SK-N-SH treated with all-trans-retinoic acid at 6 μM for 48 hours (cell line): Measurements from ENCODE around the gene CFAP100.

Experiments
- ARNTL ChIP-seq: fragments of 450-650 bp; formaldehyde crosslinking; IDR thresholded peaks from 2 replicates; pipeline ENCODE4 v1.5.0; 2020; ENCODE audit warnings: low read depth, mild to moderate bottlenecking, moderate library complexity, borderline replicate concordance
- BACH2 ChIP-seq: fragments of 250-450 bp; sonication (Bioruptor Pico); IDR thresholded peaks from 2 replicates; pipeline ENCODE4 v1.9.0; 2021; ENCODE audit warnings: mild to moderate bottlenecking, borderline replicate concordance
- CREB5 ChIP-seq: fragments of 250-450 bp; sonication (Bioruptor Pico); IDR thresholded peaks from 2 replicates; pipeline ENCODE4 v1.5.1; 2020; ENCODE audit warnings: low read depth, mild to moderate bottlenecking, moderate library complexity
- CSRNP3 ChIP-seq: fragments of 250-450 bp; sonication (Bioruptor Pico); IDR thresholded peaks from 2 replicates; pipeline ENCODE4 v1.5.1; 2021; ENCODE audit warnings: mild to moderate bottlenecking, moderate library complexity
- ESRRG ChIP-seq: fragments of 250-450 bp; sonication (Bioruptor Pico); IDR thresholded peaks from 2 replicates; pipeline ENCODE4 v1.6.1; 2021; ENCODE audit warnings: mild to moderate bottlenecking
- PATZ1 ChIP-seq: fragments of 250-450 bp; sonication (Bioruptor Pico); IDR thresholded peaks from 2 replicates; pipeline ENCODE4 v1.8.0; 2020; ENCODE audit warnings: mild to moderate bottlenecking, moderate library complexity, borderline replicate concordance
- POU6F1 ChIP-seq: fragments of 250-450 bp; sonication (Bioruptor Pico); IDR thresholded peaks from 2 replicates; pipeline ENCODE4 v1.8.0; 2021; ENCODE audit warnings: low read depth, mild to moderate bottlenecking, moderate library complexity, borderline replicate concordance
- PPARA ChIP-seq: fragments of 250-450 bp; sonication (Bioruptor Pico); IDR thresholded peaks from 2 replicates; pipeline ENCODE4 v1.5.0; 2020; ENCODE audit warnings: mild to moderate bottlenecking, borderline replicate concordance
- TOX ChIP-seq: fragments of 250-450 bp; sonication (Bioruptor Pico); IDR thresholded peaks from 2 replicates; pipeline ENCODE4 v1.8.0; 2021; ENCODE audit warnings: mild to moderate bottlenecking, moderate library complexity, borderline replicate concordance
- ZC3H10 ChIP-seq: fragments of 250-450 bp; sonication (Bioruptor Pico); IDR thresholded peaks from 2 replicates; pipeline ENCODE4 v1.5.1; 2021; ENCODE audit warnings: mild to moderate bottlenecking, moderate library complexity
- ZFP3 ChIP-seq: fragments of 250-450 bp; sonication (Bioruptor Pico); IDR thresholded peaks from 2 replicates; pipeline ENCODE4 v1.5.0; 2020; ENCODE audit warnings: mild to moderate bottlenecking, moderate library complexity
- ZFP30 ChIP-seq: fragments of 450-650 bp; formaldehyde crosslinking; IDR thresholded peaks from 2 replicates; pipeline ENCODE4 v1.5.0; 2022; ENCODE audit warnings: mild to moderate bottlenecking, moderate library complexity
- ZNF8 ChIP-seq: fragments of 450-650 bp; formaldehyde crosslinking; IDR thresholded peaks from 2 replicates; pipeline ENCODE4 v1.5.0; 2020; ENCODE audit warnings: mild to moderate bottlenecking, moderate library complexity

- no peak for TF ChIP-seq ZFP30 (CRISPR knock-in tag)
- TF ChIP-seq PATZ1 (CRISPR knock-in tag) = no peak
- no peak for TF ChIP-seq ZFP3 (CRISPR knock-in tag)
- no peak for TF ChIP-seq ZNF8 (CRISPR knock-in tag)
- TF ChIP-seq BACH2 (CRISPR knock-in tag) = no peak
- no peak for TF ChIP-seq TOX
- TF ChIP-seq POU6F1 (CRISPR knock-in tag) = no peak
- no peak for TF ChIP-seq CREB5 (CRISPR knock-in tag)
- TF ChIP-seq ESRRG (CRISPR knock-in tag) = no peak
- TF ChIP-seq CSRNP3 (CRISPR knock-in tag) = no peak
- no peak for TF ChIP-seq PPARA (CRISPR knock-in tag)
- no peak for TF ChIP-seq ZC3H10 (CRISPR knock-in tag)
- TF ChIP-seq ARNTL (CRISPR knock-in tag) = no peak
Measured at GRCh38 chr3:126399756-126400155, 5.0 kb downstream of the CFAP100 start.
